Upper lobe of left lung (tissue), 6 donors: ENCODE results near the gene TUBB. TPM values are rescaled to one million over a fixed set of nuclear protein-coding genes. Genes with fewer than 3 reads are reported as not detected.

ENCODE experiments used
- ATAC-seq, 2 donors: fragments of 200-7000 bp; cut with Tn5 transposase; one replicate each; pipeline ENCODE4 v1.9.1; 2022; ENCODE audit warnings: mild to moderate bottlenecking in 2 of 2, moderate library complexity in 2 of 2; ENCODE audit not compliant: low FRiP score in 2 of 2
- DNase-seq, 2 donors: peaks; one replicate each; pipeline ENCODE4 v3.0.0-alpha.2; 2019 to 2020
- H3K27ac ChIP-seq, 4 donors: fragments of 200-600 bp; sonication (generic); one replicate each; pipeline ENCODE4 v1.5.1; 2016 to 2019
- H3K27me3 ChIP-seq, 4 donors: fragments of 200-600 bp; sonication (generic); one replicate each; pipeline ENCODE4 v1.5.1; 2017 to 2019
- H3K36me3 ChIP-seq, 4 donors: fragments of 200-600 bp; sonication (generic); one replicate each; pipeline ENCODE4 v1.5.1; 2016 to 2019
- H3K4me1 ChIP-seq, 4 donors: fragments of 200-600 bp; sonication (generic); one replicate each; pipeline ENCODE4 v1.5.1; 2018 to 2019
- H3K4me3 ChIP-seq, 4 donors: fragments of 200-600 bp; sonication (generic); one replicate each; pipeline ENCODE4 v1.5.1; 2017 to 2019; ENCODE audit warnings: mild to moderate bottlenecking in 2 of 4, moderate library complexity in 1 of 4
- H3K9me3 ChIP-seq, 4 donors: fragments of 200-600 bp; sonication (generic); one replicate each; pipeline ENCODE4 v1.5.1; 2018 to 2019
- EP300 ChIP-seq, 4 donors: sonication (generic); formaldehyde crosslinking; IDR thresholded peaks; one replicate each; pipeline ENCODE4 v1.5.1; 2017; ENCODE audit warnings: antibody characterized with exemption in 4 of 4, control low read depth in 2 of 4
- POLR2A ChIP-seq, 4 donors: fragments of 450-650 bp; IDR thresholded peaks; one replicate each; pipeline ENCODE4 v1.5.1; 2016 to 2017; ENCODE audit warnings: antibody characterized with exemption in 4 of 4, mild to moderate bottlenecking in 2 of 4
- POLR2AphosphoS5 ChIP-seq, 2 donors: sonication (generic); formaldehyde crosslinking; IDR thresholded peaks; one replicate each; pipeline ENCODE4 v1.5.1; 2017; ENCODE audit warnings: antibody characterized with exemption in 2 of 2
- WGBS, 2 donors: methylation state at CpG; one replicate each; pipeline ENCODE4 v1.1.5; 2017 to 2018; 5-methylcytosine and 5-hydroxymethylcytosine counted together
- small RNA-seq, 4 donors: library from RNA; depleted of rRNA; stranded (forward); fragments of <200 nt; gene quantifications; one replicate each; pipeline ENCODE3, GENCODE V24; 2016
- total RNA-seq, 6 donors: library from RNA; depleted of rRNA in 4 of 6; stranded (reverse); fragments of >200 nt in 4 of 6; gene quantifications; one replicate each; pipeline versions ENCODE4 v1.1.0 to v1.2.1, GENCODE V29; 2016 to 2021
- TF ChIP-seq, protein P1 (sequence below), 6 experiments: fragments of 450-650 bp in 4 of 6; fragments of 200-600 bp in 2 of 6; sonication (generic) in 2 of 6; IDR thresholded peaks; one replicate each; pipeline ENCODE4 v1.5.1; 2016 to 2019; ENCODE audit warnings: antibody characterized with exemption in 6 of 6
- donor health status: DM: no; HTN: no; CAD: no; lungs with moderate emphysema.
- donor health status: DM: no; HTN: yes; CAD: no; lungs with severe emphysema.

The TUBB gene
- total RNA-seq, 6 donors from 2014 or later, result 71.2 to 347 (median 149) TPM

DNA sequence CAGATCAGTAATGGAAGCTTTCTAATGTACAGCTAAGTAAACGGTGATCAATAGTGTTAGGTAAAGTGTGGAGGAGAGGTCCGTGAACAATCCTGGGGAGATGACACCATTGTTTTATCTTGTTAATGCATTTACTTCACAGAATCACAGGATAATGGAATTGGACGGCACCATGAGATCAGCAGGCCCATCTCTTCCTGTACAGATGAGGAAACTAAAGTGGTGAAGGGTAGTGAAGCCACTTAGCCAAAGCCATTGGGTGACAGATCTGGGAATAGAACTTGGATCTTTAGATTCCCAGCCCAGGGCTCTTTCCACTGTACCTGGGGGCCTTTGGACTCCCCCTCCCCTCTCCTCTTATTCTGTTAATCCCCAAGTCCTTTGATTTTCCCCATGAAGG is 50.4 kb downstream of the TUBB start:
- Histone ChIP-seq H3K9me3 (no peaks in the 10 kb centered on the region), H3K4me3 (no peak overlapping the region), H3K36me3 (no peaks in the 10 kb centered on the region), H3K4me1 (peaks cover 15 to 24% (median 18%) of the 10 kb centered on the region in 4 donors), H3K27me3 (no peaks in the 10 kb centered on the region), H3K27ac (no peak overlapping the region)
- TF ChIP-seq POLR2A (IDR thresholded peaks at IDR 0.05), result no peak
- no peak for TF ChIP-seq POLR2AphosphoS5 (IDR thresholded peaks at IDR 0.05)
- TF ChIP-seq, protein P1, sequence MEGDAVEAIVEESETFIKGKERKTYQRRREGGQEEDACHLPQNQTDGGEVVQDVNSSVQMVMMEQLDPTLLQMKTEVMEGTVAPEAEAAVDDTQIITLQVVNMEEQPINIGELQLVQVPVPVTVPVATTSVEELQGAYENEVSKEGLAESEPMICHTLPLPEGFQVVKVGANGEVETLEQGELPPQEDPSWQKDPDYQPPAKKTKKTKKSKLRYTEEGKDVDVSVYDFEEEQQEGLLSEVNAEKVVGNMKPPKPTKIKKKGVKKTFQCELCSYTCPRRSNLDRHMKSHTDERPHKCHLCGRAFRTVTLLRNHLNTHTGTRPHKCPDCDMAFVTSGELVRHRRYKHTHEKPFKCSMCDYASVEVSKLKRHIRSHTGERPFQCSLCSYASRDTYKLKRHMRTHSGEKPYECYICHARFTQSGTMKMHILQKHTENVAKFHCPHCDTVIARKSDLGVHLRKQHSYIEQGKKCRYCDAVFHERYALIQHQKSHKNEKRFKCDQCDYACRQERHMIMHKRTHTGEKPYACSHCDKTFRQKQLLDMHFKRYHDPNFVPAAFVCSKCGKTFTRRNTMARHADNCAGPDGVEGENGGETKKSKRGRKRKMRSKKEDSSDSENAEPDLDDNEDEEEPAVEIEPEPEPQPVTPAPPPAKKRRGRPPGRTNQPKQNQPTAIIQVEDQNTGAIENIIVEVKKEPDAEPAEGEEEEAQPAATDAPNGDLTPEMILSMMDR (IDR thresholded peaks at IDR 0.05), result no peak
- TF ChIP-seq EP300 (IDR thresholded peaks at IDR 0.05), result no peak
- WGBS, 2 donors, result 74 to 80% methylated on average over 3 of the region's 3 CpGs
- DNase-seq, result no peak
- no peak for ATAC-seq

DNA sequence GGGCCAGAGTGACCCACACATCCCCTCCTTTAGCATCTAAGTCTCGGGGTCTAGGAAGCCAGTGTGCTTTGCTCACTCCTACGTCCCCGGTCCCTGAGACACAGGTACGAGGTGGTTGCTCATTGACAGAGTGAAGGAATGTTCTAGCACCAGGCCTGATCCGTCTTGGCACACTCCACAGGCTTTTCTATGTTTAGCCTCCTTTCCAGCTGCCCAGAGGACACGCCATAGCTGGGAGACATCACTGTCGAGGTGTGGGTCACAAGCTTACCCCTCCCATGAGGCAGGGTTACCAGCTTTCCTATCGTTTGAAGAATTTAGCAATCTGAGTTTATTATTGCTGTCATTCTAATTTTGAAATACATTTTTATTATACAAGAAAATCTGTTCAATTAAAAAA is 54.5 kb downstream of the TUBB start:
- H3K9me3 ChIP-seq, result no peaks in the 10 kb centered on the region
- ATAC-seq (no peak), DNase-seq (no peak)
- H3K36me3 ChIP-seq, result no peaks in the 10 kb centered on the region
- TF ChIP-seq POLR2A (IDR thresholded peaks at IDR 0.05) (no peak), EP300 (IDR thresholded peaks at IDR 0.05) (no peak), POLR2AphosphoS5 (IDR thresholded peaks at IDR 0.05) (no peak)
- TF ChIP-seq, protein P1 (IDR thresholded peaks at IDR 0.05), result no peak
- peaks cover 17 to 23% (median 19%) of the 10 kb centered on the region in 4 donors for H3K4me1 ChIP-seq
- no peak overlapping the region for H3K4me3 ChIP-seq
- 75 to 83% methylated on average over 8 of the region's 8 CpGs for WGBS, 2 donors
- no peaks in the 10 kb centered on the region for H3K27me3 ChIP-seq
- H3K27ac ChIP-seq, result no peak overlapping the region

Small RNA genes within 50 kb of the gene (small RNA-seq; reads per million reads assigned to genes)
- 0 reads per million in 4 donors for gene RF00019
- 0 reads per million in 4 donors for gene RN7SL353P

Other genes starting within 250 kb of the TUBB start
- 1,000 to 10,000 TPM in 2 of 6 donors, 100 to 1,000 TPM in 4; 553 to 1,296 (median 975) TPM for gene HLA-E, start 230.8 kb upstream of the TUBB start, total RNA-seq
- 10 to 100 TPM; 30.4 to 60.6 (median 51.2) TPM for gene GNL1, start 163.9 kb upstream of the TUBB start, total RNA-seq
- gene PRR3, start 163.1 kb upstream of the TUBB start, total RNA-seq, result 10 to 100 TPM in 1 of 6 donors, 1 to 10 TPM in 5; 6.0 to 13.6 (median 7.0) TPM
- 10 to 100 TPM; 41.2 to 57.6 (median 52.9) TPM for gene ABCF1, start 148.9 kb upstream of the TUBB start, total RNA-seq
- gene PPP1R10, start 103.1 kb upstream of the TUBB start, total RNA-seq, result 10 to 100 TPM; 32.0 to 72.1 (median 50.7) TPM
- gene MRPS18B, start 102.5 kb upstream of the TUBB start, total RNA-seq, result 10 to 100 TPM; 23.0 to 62.5 (median 45.7) TPM
- gene ATAT1, start 93.5 kb upstream of the TUBB start, total RNA-seq, result 10 to 100 TPM in 1 of 6 donors, 1 to 10 TPM in 5; 3.1 to 36.7 (median 6.2) TPM
- gene C6orf136, start 73.2 kb upstream of the TUBB start, total RNA-seq, result 10 to 100 TPM in 5 of 6 donors, 1 to 10 TPM in 1; 8.8 to 57.6 (median 15.2) TPM
- 10 to 100 TPM; 28.1 to 60.8 (median 31.8) TPM for gene DHX16, start 47.3 kb upstream of the TUBB start, total RNA-seq
- 100 to 1,000 TPM in 1 of 6 donors, 10 to 100 TPM in 5; 23.5 to 103 (median 60.8) TPM for gene PPP1R18, start 33.7 kb upstream of the TUBB start, total RNA-seq
- gene NRM, start 29.4 kb upstream of the TUBB start, total RNA-seq, result 10 to 100 TPM in 1 of 6 donors, 1 to 10 TPM in 5; 3.3 to 13.4 (median 7.2) TPM
- gene MDC1, start 3.1 kb upstream of the TUBB start, total RNA-seq, result 10 to 100 TPM; 13.5 to 33.5 (median 24.2) TPM
- 100 to 1,000 TPM; 133 to 212 (median 143) TPM for gene FLOT1, start 22.3 kb downstream of the TUBB start, total RNA-seq
- gene IER3, start 24.2 kb downstream of the TUBB start, total RNA-seq, result 10 to 100 TPM in 4 of 6 donors, 1 to 10 TPM in 2; 4.2 to 61.1 (median 19.8) TPM
- gene DDR1, start 164.2 kb downstream of the TUBB start, total RNA-seq, result 100 to 1,000 TPM in 5 of 6 donors, 10 to 100 TPM in 1; 75.4 to 147 (median 111) TPM
- 10 to 100 TPM; 10.1 to 47.6 (median 27.6) TPM for gene GTF2H4, start 187.9 kb downstream of the TUBB start, total RNA-seq
- 10 to 100 TPM; 23.0 to 56.6 (median 29.5) TPM for gene VARS2, start 193.9 kb downstream of the TUBB start, total RNA-seq
- gene SFTA2, start 211.8 kb downstream of the TUBB start, total RNA-seq, result 100 to 1,000 TPM in 5 of 6 donors, 10 to 100 TPM in 1; 80.7 to 511 (median 229) TPM
- 10 to 100 TPM in 2 of 6 donors, 1 to 10 TPM in 4; 1.8 to 38.8 (median 5.0) TPM for gene MUCL3, start 220.6 kb downstream of the TUBB start, total RNA-seq